Measurements from ENCODE around the gene MAPT.

Gene MAPT

GRCh38 chr17:45976391-45976754, 82.0 kb downstream of the MAPT start:
- no peak for DNase-seq

DNA sequence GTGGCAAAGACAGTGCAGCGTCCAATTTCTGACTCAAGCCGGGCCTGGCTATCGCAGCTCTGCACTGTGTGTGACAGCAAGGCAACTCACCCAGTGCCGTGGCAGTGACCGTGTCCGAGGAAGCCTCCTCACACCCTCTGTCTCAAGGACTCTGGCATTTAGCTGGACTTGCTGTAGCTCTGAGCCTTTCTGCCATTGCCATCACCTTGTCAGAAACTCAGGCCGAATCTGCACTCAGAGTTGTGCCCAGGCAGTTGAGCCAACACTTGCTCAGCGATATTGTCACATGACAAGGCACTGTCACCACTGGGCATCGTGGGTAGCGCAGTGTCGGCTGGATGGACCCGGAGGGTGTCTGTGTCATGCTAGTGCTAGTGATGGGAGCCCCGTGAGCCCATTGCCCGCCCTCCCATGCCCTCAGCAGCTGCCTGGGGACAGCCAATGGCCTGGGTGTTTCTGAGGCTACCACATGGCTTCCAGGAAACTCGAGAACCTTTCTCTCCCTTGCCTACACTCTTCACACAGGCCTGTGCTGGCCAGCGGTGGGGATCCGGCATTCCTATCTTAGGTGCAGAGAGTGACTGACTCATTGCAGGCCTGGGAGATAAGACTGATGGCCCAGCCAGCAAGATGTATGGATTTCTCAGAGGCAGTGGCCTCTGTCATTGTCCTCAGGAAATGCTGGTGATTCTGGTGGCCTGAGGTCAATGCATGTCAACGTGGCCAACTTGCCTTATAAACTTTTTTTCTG, 82.6 kb downstream of the MAPT start:
- DNase-seq: no peak

GRCh38 chr17:45977506-45977824, 83.1 kb downstream of the MAPT start:
- no peak for DNase-seq

DNA sequence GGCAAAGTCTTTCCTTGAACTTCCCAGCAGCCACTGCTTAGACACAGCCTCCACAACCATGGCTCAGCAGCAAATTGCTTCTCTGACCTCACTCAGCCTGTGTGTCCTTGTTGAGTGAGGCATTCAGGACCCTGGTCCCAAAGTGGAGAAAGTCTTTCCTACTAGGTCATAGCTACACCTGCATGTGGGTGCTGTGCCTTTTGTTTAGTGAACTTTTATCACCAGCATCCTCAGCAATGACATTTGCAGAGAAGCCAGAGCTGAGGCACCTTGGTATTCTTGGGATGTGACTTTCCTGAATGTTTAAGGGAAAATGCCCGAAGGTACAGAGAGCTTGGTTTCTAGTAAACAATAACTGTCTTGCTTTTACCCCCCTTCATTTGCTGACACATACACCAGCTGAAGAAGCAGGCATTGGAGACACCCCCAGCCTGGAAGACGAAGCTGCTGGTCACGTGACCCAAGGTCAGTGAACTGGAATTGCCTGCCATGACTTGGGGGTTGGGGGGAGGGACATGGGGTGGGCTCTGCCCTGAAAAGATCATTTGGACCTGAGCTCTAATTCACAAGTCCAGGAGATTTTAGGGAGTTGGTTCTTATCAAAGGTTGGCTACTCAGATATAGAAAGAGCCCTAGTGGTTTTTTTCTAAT, 83.7 kb downstream of the MAPT start:
- no peak for DNase-seq

- DNase-seq: no peak
Observed at GRCh38 chr17:45979137-45979536, 84.8 kb downstream of the MAPT start.

DNA sequence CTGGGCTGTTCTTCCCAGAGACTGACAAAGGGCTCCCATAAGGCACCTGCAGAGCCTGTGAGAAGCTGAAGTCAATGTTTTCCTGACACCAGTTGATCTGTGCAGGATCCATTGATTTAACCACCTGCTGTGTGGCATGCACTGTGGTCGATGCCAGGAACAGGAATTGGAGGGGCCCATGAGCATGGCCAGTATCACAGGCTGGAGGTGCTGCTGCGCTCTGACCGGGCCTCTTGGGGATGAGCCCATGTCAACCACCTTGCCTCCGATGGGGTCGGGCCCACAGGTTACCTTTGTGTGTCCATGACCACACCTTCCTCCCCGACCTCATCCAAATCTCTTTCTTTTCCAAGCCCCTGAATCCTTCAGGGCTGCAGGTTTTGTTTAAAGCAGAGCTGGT, 86.5 kb downstream of the MAPT start:
- DNase-seq: no peak

- no peak for DNase-seq
Observed at GRCh38 chr17:45981306-45981705, 87.0 kb downstream of the MAPT start.

DNA sequence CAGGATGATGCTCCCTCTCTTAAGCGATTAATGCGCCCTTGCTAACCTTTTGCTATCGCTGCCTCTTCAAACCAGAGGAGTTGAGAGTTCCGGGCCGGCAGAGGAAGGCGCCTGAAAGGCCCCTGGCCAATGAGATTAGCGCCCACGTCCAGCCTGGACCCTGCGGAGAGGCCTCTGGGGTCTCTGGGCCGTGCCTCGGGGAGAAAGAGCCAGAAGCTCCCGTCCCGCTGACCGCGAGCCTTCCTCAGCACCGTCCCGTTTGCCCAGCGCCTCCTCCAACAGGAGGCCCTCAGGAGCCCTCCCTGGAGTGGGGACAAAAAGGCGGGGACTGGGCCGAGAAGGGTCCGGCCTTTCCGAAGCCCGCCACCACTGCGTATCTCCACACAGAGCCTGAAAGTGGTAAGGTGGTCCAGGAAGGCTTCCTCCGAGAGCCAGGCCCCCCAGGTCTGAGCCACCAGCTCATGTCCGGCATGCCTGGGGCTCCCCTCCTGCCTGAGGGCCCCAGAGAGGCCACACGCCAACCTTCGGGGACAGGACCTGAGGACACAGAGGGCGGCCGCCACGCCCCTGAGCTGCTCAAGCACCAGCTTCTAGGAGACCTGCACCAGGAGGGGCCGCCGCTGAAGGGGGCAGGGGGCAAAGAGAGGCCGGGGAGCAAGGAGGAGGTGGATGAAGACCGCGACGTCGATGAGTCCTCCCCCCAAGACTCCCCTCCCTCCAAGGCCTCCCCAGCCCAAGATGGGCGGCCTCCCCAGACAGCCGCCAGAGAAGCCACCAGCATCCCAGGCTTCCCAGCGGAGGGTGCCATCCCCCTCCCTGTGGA, 88.6 kb downstream of the MAPT start:
- DNase-seq: no peak

- DNase-seq: no peak
Observed at GRCh38 chr17:45983614-45984310, 89.4 kb downstream of the MAPT start.

- no peak for DNase-seq
Observed at GRCh38 chr17:45984368-45984767, 90.0 kb downstream of the MAPT start.

- no peak for DNase-seq
Observed at GRCh38 chr17:45985447-45985846, 91.1 kb downstream of the MAPT start.

- DNase-seq: no peak
Observed at GRCh38 chr17:45986056-45986455, 91.7 kb downstream of the MAPT start.

- DNase-seq: no peak
Observed at GRCh38 chr17:45987706-45988105, 93.4 kb downstream of the MAPT start.

GRCh38 chr17:45989759-45990158, 95.4 kb downstream of the MAPT start:
- no peak for DNase-seq

DNA sequence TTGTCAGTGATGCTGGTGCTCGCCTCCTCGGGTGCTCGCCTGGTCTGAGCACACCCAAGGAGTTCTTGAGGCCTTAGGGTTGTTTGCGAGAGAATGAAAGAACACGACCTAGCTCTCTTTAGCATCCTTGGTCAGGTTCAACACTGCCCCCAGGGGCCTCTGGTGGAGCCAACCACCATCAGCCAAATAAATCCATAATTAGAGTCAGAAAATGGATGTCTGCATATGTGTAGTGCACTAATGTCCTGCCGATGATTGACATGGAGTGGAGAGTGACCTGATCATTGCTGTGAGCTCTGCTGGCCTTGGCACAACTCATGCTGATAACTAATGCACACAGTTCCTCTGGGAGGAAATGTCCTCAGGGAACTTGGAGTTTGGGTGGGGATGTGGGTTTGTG, 96.5 kb downstream of the MAPT start:
- DNase-seq: no peak

- DNase-seq: no peak
Observed at GRCh38 chr17:45991341-45991740, 97.0 kb downstream of the MAPT start.

GRCh38 chr17:45992175-45992574, 97.8 kb downstream of the MAPT start:
- DNase-seq: no peak

GRCh38 chr17:45992904-45993303, 98.5 kb downstream of the MAPT start:
- DNase-seq: no peak

DNA sequence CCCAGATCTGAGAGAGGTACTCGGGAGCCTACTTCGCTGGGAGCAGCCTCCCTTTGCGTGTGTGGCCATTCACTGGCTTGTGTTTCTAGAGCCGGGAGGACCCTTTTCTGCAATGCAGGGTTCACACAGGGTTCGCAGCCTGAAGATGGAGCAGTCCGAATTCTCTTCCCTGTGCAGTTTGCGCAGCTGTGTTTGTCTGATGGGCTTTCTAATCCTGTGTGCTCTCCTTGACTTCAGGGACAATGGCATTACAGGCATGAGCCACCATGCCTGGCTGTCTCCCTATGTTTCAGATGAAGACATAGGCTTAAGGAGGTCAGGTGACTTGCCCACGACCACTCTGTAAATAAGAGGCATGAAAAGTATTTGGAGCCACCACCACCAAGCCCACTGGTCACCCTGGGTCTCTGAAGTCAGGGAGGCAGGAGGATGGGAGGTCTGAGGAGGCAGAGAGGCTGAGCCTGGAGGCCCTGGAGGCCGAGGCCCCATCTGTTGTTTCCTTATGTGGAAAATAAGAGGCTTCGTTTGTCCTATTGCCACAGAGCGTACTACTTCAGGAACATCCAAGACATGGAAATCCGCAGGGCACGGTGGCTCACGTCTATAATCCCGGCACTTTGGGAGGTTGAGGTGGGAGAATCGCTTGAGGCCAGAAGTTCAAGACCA, 99.7 kb downstream of the MAPT start:
- no peak for DNase-seq

- no peak for DNase-seq
Observed at GRCh38 chr17:45994987-45995386, 100.6 kb downstream of the MAPT start.

- DNase-seq: no peak
Observed at GRCh38 chr17:45995627-45996270, 101.4 kb downstream of the MAPT start.

DNA sequence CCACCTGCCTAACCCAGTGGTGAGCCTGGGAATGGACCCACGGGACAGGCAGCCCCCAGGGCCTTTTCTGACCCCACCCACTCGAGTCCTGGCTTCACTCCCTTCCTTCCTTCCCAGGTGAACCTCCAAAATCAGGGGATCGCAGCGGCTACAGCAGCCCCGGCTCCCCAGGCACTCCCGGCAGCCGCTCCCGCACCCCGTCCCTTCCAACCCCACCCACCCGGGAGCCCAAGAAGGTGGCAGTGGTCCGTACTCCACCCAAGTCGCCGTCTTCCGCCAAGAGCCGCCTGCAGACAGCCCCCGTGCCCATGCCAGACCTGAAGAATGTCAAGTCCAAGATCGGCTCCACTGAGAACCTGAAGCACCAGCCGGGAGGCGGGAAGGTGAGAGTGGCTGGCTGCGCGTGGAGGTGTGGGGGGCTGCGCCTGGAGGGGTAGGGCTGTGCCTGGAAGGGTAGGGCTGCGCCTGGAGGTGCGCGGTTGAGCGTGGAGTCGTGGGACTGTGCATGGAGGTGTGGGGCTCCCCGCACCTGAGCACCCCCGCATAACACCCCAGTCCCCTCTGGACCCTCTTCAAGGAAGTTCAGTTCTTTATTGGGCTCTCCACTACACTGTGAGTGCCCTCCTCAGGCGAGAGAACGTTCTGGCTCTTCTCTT, 102.1 kb downstream of the MAPT start:
- DNase-seq: no peak
